WTC11 (cell line): ENCODE measurements around the gene ALPK1. TPM values are rescaled to one million over a fixed set of nuclear protein-coding genes. Genes with fewer than 3 reads are reported as not detected.

Experiments used
- ATAC-seq: fragments of 200-7000 bp; cut with Tn5 transposase; 2 replicates; pipeline ENCODE4 v1.10.0; 2021; ENCODE audit warnings: mild to moderate bottlenecking, moderate library complexity
- CTCF ChIA-PET: fragments of 300-600 bp; sonication (Branson Sonifier 250); formaldehyde crosslinking; loops from one replicate; lab custom pipeline; 2021; ENCODE audit warnings: antibody characterized with exemption; lab: Charles Lee
- POLR2A ChIA-PET: fragments of 350-600 bp; sonication (Branson Sonifier 250); formaldehyde crosslinking; loops from one replicate; lab custom pipeline; 2021; ENCODE audit warnings: antibody characterized with exemption; lab: Charles Lee
- DNase-seq: peaks from one replicate; pipeline ENCODE4 v3.0.0; 2021; ENCODE audit warnings: low spot score
- H3K27ac Mint-ChIP-seq: 2 replicates; pipeline ENCODE4 v1.8.0; 2021; ENCODE audit warnings: mixed read lengths
- H3K27me3 Mint-ChIP-seq: 2 replicates; pipeline ENCODE4 v1.8.0; 2021; ENCODE audit warnings: low read depth, mild to moderate bottlenecking, moderate library complexity, mixed read lengths
- H3K36me3 Mint-ChIP-seq: 2 replicates; pipeline ENCODE4 v1.8.0; 2021; ENCODE audit warnings: mixed read lengths
- H3K4me1 Mint-ChIP-seq: 2 replicates; pipeline ENCODE4 v1.8.0; 2022; ENCODE audit warnings: mixed read lengths
- H3K4me3 Mint-ChIP-seq: 2 replicates; pipeline ENCODE4 v1.8.0; 2021; ENCODE audit warnings: mild to moderate bottlenecking, moderate library complexity, mixed read lengths
- H3K9me3 Mint-ChIP-seq: 2 replicates; pipeline ENCODE4 v1.8.0; 2021; ENCODE audit warnings: mixed read lengths
- ATF1 ChIP-seq: sonication (generic); formaldehyde crosslinking; IDR thresholded peaks from 2 replicates; pipeline ENCODE4 v1.8.1; 2023; ENCODE audit warnings: mild to moderate bottlenecking, moderate library complexity, missing genetic modification reagents
- ATF3 ChIP-seq: sonication (generic); formaldehyde crosslinking; conservative IDR thresholded peaks from 2 replicates; pipeline ENCODE4 v1.8.1; 2022; ENCODE audit warnings: mild to moderate bottlenecking, missing genetic modification reagents
- CBFB ChIP-seq: sonication (generic); formaldehyde crosslinking; IDR thresholded peaks from 2 replicates; pipeline ENCODE4 v1.8.1; 2022; ENCODE audit warnings: mild to moderate bottlenecking, low read depth, missing genetic modification reagents
- CTCF ChIP-seq: fragments of 200-600 bp; IDR thresholded peaks from 2 replicates; pipeline ENCODE4 v1.8.0; 2022; ENCODE audit warnings: antibody characterized with exemption
- E2F4 ChIP-seq: sonication (generic); formaldehyde crosslinking; IDR thresholded peaks from 2 replicates; pipeline ENCODE4 v1.8.1; 2022; ENCODE audit warnings: low read depth, mild to moderate bottlenecking, moderate library complexity, missing genetic modification reagents, borderline replicate concordance
- ELF4 ChIP-seq: sonication (generic); formaldehyde crosslinking; IDR thresholded peaks from 2 replicates; pipeline ENCODE4 v1.8.1; 2022; ENCODE audit warnings: low read depth, mild to moderate bottlenecking, moderate library complexity, missing genetic modification reagents
- FOXJ3 ChIP-seq: sonication (generic); formaldehyde crosslinking; IDR thresholded peaks from 2 replicates; pipeline ENCODE4 v1.9.0; 2021; ENCODE audit warnings: missing genetic modification reagents, mild to moderate bottlenecking, borderline replicate concordance
- FOXK1 ChIP-seq: sonication (generic); formaldehyde crosslinking; IDR thresholded peaks from 2 replicates; pipeline ENCODE4 v1.8.0; 2022; ENCODE audit warnings: mild to moderate bottlenecking, moderate library complexity, missing genetic modification reagents
- GABPB1 ChIP-seq: sonication (generic); formaldehyde crosslinking; IDR thresholded peaks from 2 replicates; pipeline ENCODE4 v1.8.1; 2023; ENCODE audit warnings: mild to moderate bottlenecking, missing genetic modification reagents
- NFE2L1 ChIP-seq: sonication (generic); formaldehyde crosslinking; IDR thresholded peaks from 2 replicates; pipeline ENCODE4 v1.8.1; 2023; ENCODE audit warnings: missing genetic modification reagents
- NFYB ChIP-seq: sonication (generic); formaldehyde crosslinking; conservative IDR thresholded peaks from 2 replicates; pipeline ENCODE4 v1.8.0; 2022; ENCODE audit warnings: low read depth, missing genetic modification reagents
- NR2C2 ChIP-seq: sonication (generic); formaldehyde crosslinking; IDR thresholded peaks from 2 replicates; pipeline ENCODE4 v1.8.0; 2022; ENCODE audit warnings: mild to moderate bottlenecking, missing genetic modification reagents
- RELA ChIP-seq: sonication (generic); formaldehyde crosslinking; IDR thresholded peaks from 2 replicates; pipeline ENCODE4 v1.8.1; 2022; ENCODE audit warnings: missing genetic modification reagents, mild to moderate bottlenecking, borderline replicate concordance
- TEAD4 ChIP-seq: sonication (generic); formaldehyde crosslinking; IDR thresholded peaks from 2 replicates; pipeline ENCODE4 v1.8.0; 2022; ENCODE audit warnings: mild to moderate bottlenecking, missing genetic modification reagents
- ZBTB21 ChIP-seq: sonication (generic); formaldehyde crosslinking; IDR thresholded peaks from 2 replicates; pipeline ENCODE4 v1.8.1; 2023; ENCODE audit warnings: mild to moderate bottlenecking, missing genetic modification reagents, borderline replicate concordance
- ZNF138 ChIP-seq: sonication (generic); formaldehyde crosslinking; conservative IDR thresholded peaks from 2 replicates; pipeline ENCODE4 v1.8.1; 2022; ENCODE audit warnings: mild to moderate bottlenecking, moderate library complexity, missing genetic modification reagents
- ZNF219 ChIP-seq: sonication (generic); formaldehyde crosslinking; IDR thresholded peaks from 2 replicates; pipeline ENCODE4 v1.8.0; 2023; ENCODE audit warnings: missing genetic modification reagents, mild to moderate bottlenecking, borderline replicate concordance
- ZNF232 ChIP-seq: sonication (generic); formaldehyde crosslinking; IDR thresholded peaks from 2 replicates; pipeline ENCODE4 v1.8.0; 2022; ENCODE audit warnings: mild to moderate bottlenecking, missing genetic modification reagents
- ZNF396 ChIP-seq: fragments of 250-450 bp; sonication (Bioruptor Pico); IDR thresholded peaks from 2 replicates; pipeline ENCODE4 v1.8.0; 2021; ENCODE audit warnings: mild to moderate bottlenecking, moderate library complexity, borderline replicate concordance
- ZNF416 ChIP-seq: fragments of 250-450 bp; sonication (Bioruptor Pico); IDR thresholded peaks from 2 replicates; pipeline ENCODE4 v1.9.0; 2021; ENCODE audit warnings: mild to moderate bottlenecking, inconsistent platforms
- ZNF671 ChIP-seq: fragments of 250-450 bp; sonication (Bioruptor Pico); IDR thresholded peaks from 2 replicates; pipeline ENCODE4 v1.8.0; 2021; ENCODE audit warnings: mild to moderate bottlenecking
- total RNA-seq: library from RNA; stranded (reverse); gene quantifications from 3 replicates; pipeline ENCODE4 v1.2.3, GENCODE V29; 2021

The ALPK1 gene
- total RNA-seq, 1 experiment from 2014 or later, result 0.50 TPM

GRCh38 chr4:112318239-112319142 lies 21.3 kb downstream of the ALPK1 start:
- POLR2A ChIA-PET, result no interaction called here
- no peaks in the 10 kb centered on the region for H3K27me3 Mint-ChIP-seq
- ATAC-seq, result no peak
- no peak overlapping the region for H3K27ac Mint-ChIP-seq
- H3K4me3 Mint-ChIP-seq, result no peak overlapping the region
- TF ChIP-seq GABPB1, result no peak
- no peak for TF ChIP-seq NFE2L1
- TF ChIP-seq TEAD4 (CRISPR knock-in tag), result no peak
- TF ChIP-seq, all 79 proteins: peak for 0
- H3K4me1 Mint-ChIP-seq, result no peaks in the 10 kb centered on the region
- no peaks in the 10 kb centered on the region for H3K9me3 Mint-ChIP-seq
- no peaks in the 10 kb centered on the region for H3K36me3 Mint-ChIP-seq
- CTCF ChIA-PET, result interaction anchor here (1.4 kb wide), 1 partner anchor 204 kb away, joined by 4 read pairs; no protein-coding TSS in a partner anchor
- DNase-seq, result no peak

GRCh38 chr4:112321776-112322684 lies 24.9 kb downstream of the ALPK1 start:
- H3K4me3 Mint-ChIP-seq, result no peak overlapping the region
- no peak for TF ChIP-seq ZBTB21 (CRISPR knock-in tag)
- peak; percentile 87 for TF ChIP-seq CTCF
- TF ChIP-seq, all 79 proteins: peak for 1
- H3K36me3 Mint-ChIP-seq, result no peaks in the 10 kb centered on the region
- DNase-seq (peak; percentile 72), ATAC-seq (peak; percentile 71; the same call in 1 of the 2 replicates)
- CTCF ChIA-PET, result interaction anchor here (1.1 to 1.2 kb wide), 4 partner anchors 200 to 202 kb away, joined by 3 to 7 read pairs (median 4); no protein-coding TSS in a partner anchor
- H3K27ac Mint-ChIP-seq, result no peak overlapping the region
- POLR2A ChIA-PET, result no interaction called here
- no peaks in the 10 kb centered on the region for H3K9me3 Mint-ChIP-seq
- H3K27me3 Mint-ChIP-seq, result peaks cover 5% of the 10 kb centered on the region
- no peaks in the 10 kb centered on the region for H3K4me1 Mint-ChIP-seq

GRCh38 chr4:112322866-112323265 lies 25.7 kb downstream of the ALPK1 start:
- DNase-seq (no peak), ATAC-seq (no peak)
- ChIA-PET CTCF (interaction anchor here (1.2 kb wide), 2 partner anchors 199 to 201 kb away, joined by 5 to 7 read pairs; no protein-coding TSS in a partner anchor), POLR2A (no interaction called here)
- no peaks in the 10 kb centered on the region for H3K9me3 Mint-ChIP-seq
- no peak overlapping the region for H3K27ac Mint-ChIP-seq
- no peaks in the 10 kb centered on the region for H3K4me1 Mint-ChIP-seq
- H3K27me3 Mint-ChIP-seq, result peaks cover 5% of the 10 kb centered on the region
- no peaks in the 10 kb centered on the region for H3K36me3 Mint-ChIP-seq
- TF ChIP-seq ZNF416, result no peak
- TF ChIP-seq NFYB (CRISPR knock-in tag), result no peak
- no peak for TF ChIP-seq E2F4 (CRISPR knock-in tag)
- TF ChIP-seq ZNF396 (CRISPR knock-in tag), result no peak
- TF ChIP-seq FOXJ3 (CRISPR knock-in tag), result no peak
- TF ChIP-seq ELF4 (CRISPR knock-in tag), result no peak
- no peak for TF ChIP-seq ATF1
- no peak for TF ChIP-seq CBFB (CRISPR knock-in tag)
- no peak for TF ChIP-seq ZNF219 (CRISPR knock-in tag)
- no peak for TF ChIP-seq ZNF138
- no peak for TF ChIP-seq NR2C2 (CRISPR knock-in tag)
- no peak for TF ChIP-seq FOXK1
- TF ChIP-seq ATF3 (CRISPR knock-in tag), result no peak
- no peak for TF ChIP-seq ZNF671 (CRISPR knock-in tag)
- TF ChIP-seq RELA (CRISPR knock-in tag), result no peak
- TF ChIP-seq ZNF232 (CRISPR knock-in tag), result no peak
- no peak overlapping the region for H3K4me3 Mint-ChIP-seq
